MG63 (cell line): ENCODE measurements around the gene SPDYE3. TPM values are rescaled to one million over a fixed set of nuclear protein-coding genes. Genes with fewer than 3 reads are reported as not detected.
"Not testable (repeated sequence)": the region's sequence is repeated elsewhere in the genome, so short reads cannot be mapped to it uniquely, and the experiment has no call there.

Source experiments
- DNase-seq: peaks from one replicate; pipeline ENCODE4 v3.0.0-alpha.2; 2020
- H3K27me3 ChIP-seq: fragments of 250-450 bp; sonication (Bioruptor Pico); 2 replicates; pipeline ENCODE4 v1.5.1; 2020; ENCODE audit warnings: mild to moderate bottlenecking, moderate library complexity
- H3K36me3 ChIP-seq: fragments of 250-450 bp; sonication (Bioruptor Pico); 2 replicates; pipeline ENCODE4 v1.5.1; 2020; ENCODE audit warnings: mild to moderate bottlenecking, moderate library complexity
- H3K4me3 ChIP-seq: fragments of 250-450 bp; sonication (Bioruptor Pico); 2 replicates; pipeline ENCODE4 v1.5.1; 2020; ENCODE audit warnings: mild to moderate bottlenecking, moderate library complexity
- H3K9me3 ChIP-seq: fragments of 250-450 bp; sonication (Bioruptor Pico); 2 replicates; pipeline ENCODE4 v1.5.1; 2020; ENCODE audit warnings: mild to moderate bottlenecking, moderate library complexity
- total RNA-seq: library from RNA; depleted of rRNA; stranded (reverse); fragments of >200 nt; shearing (Covaris generic); gene quantifications from 2 replicates; pipeline ENCODE4 v1.2.3, GENCODE V29; 2014; ENCODE audit warnings: low replicate concordance; rRNA removed

Gene SPDYE3
- total RNA-seq = not detected in 2 replicates

GRCh38 chr7:100307402-100307801 is at the start of gene SPDYE3:
Gene SPDYE3 (plus strand): TSS chr7:100307702. CDS start chr7:100307886, 184 bp downstream.
- not testable (repeated sequence) for H3K4me3 ChIP-seq, DNase-seq, H3K36me3 ChIP-seq, H3K27me3 ChIP-seq, H3K9me3 ChIP-seq

- H3K36me3 ChIP-seq = not testable (repeated sequence)
Measured at GRCh38 chr7:100259984-100260383, 47.5 kb upstream of the SPDYE3 start.

GRCh38 chr7:100262896-100263295 is 44.6 kb upstream of the SPDYE3 start:
- H3K36me3 ChIP-seq, H3K27me3 ChIP-seq, H3K4me3 ChIP-seq, H3K9me3 ChIP-seq, DNase-seq: not testable (repeated sequence)

More at GRCh38 chr7:100259984-100260383, 47.5 kb upstream of the SPDYE3 start:
- not testable (repeated sequence) for H3K9me3 ChIP-seq, H3K4me3 ChIP-seq, DNase-seq, H3K27me3 ChIP-seq

GRCh38 chr7:100264223-100264622 is 43.3 kb upstream of the SPDYE3 start:
- not testable (repeated sequence) for H3K9me3 ChIP-seq, H3K27me3 ChIP-seq, H3K4me3 ChIP-seq, H3K36me3 ChIP-seq, DNase-seq

- H3K27me3 ChIP-seq, H3K9me3 ChIP-seq, DNase-seq: not testable (repeated sequence)
Measured at GRCh38 chr7:100264669-100265165, 42.8 kb upstream of the SPDYE3 start.

GRCh38 chr7:100265851-100266250 is 41.7 kb upstream of the SPDYE3 start:
- DNase-seq, H3K27me3 ChIP-seq, H3K4me3 ChIP-seq, H3K36me3 ChIP-seq, H3K9me3 ChIP-seq: not testable (repeated sequence)

More at GRCh38 chr7:100264669-100265165, 42.8 kb upstream of the SPDYE3 start:
- not testable (repeated sequence) for H3K4me3 ChIP-seq, H3K36me3 ChIP-seq

GRCh38 chr7:100266576-100267354 is 40.7 kb upstream of the SPDYE3 start:
- Histone ChIP-seq H3K9me3 (no peaks in the 10 kb centered on the region), H3K4me3 (no peak overlapping the region), H3K36me3 (no peaks in the 10 kb centered on the region), H3K27me3 (no peaks in the 10 kb centered on the region)
- no peak for DNase-seq

GRCh38 chr7:100267648-100268047 is 39.9 kb upstream of the SPDYE3 start:
- no peak overlapping the region for H3K4me3 ChIP-seq
- DNase-seq = no peak
- H3K36me3 ChIP-seq = no peaks in the 10 kb centered on the region
- H3K27me3 ChIP-seq = no peaks in the 10 kb centered on the region
- H3K9me3 ChIP-seq = no peaks in the 10 kb centered on the region

GRCh38 chr7:100268882-100269281 is 38.6 kb upstream of the SPDYE3 start:
- H3K4me3 ChIP-seq, H3K27me3 ChIP-seq, DNase-seq, H3K9me3 ChIP-seq, H3K36me3 ChIP-seq: not testable (repeated sequence)

GRCh38 chr7:100269306-100270045 is 38.0 kb upstream of the SPDYE3 start:
- H3K9me3 ChIP-seq, H3K36me3 ChIP-seq, DNase-seq, H3K27me3 ChIP-seq, H3K4me3 ChIP-seq: not testable (repeated sequence)

GRCh38 chr7:100270046-100270918 is 37.2 kb upstream of the SPDYE3 start:
- H3K27me3 ChIP-seq, H3K36me3 ChIP-seq, DNase-seq, H3K4me3 ChIP-seq, H3K9me3 ChIP-seq: not testable (repeated sequence)

- not testable (repeated sequence) for H3K27me3 ChIP-seq, H3K4me3 ChIP-seq, DNase-seq, H3K36me3 ChIP-seq, H3K9me3 ChIP-seq
Measured at GRCh38 chr7:100270941-100271593, 36.4 kb upstream of the SPDYE3 start.

- peak; percentile 90 for DNase-seq
- H3K4me3 ChIP-seq = peak overlapping the region; percentile 48
- H3K36me3 ChIP-seq = no peaks in the 10 kb centered on the region
- H3K9me3 ChIP-seq = no peaks in the 10 kb centered on the region
- no peaks in the 10 kb centered on the region for H3K27me3 ChIP-seq
Measured at GRCh38 chr7:100271716-100272537, 35.6 kb upstream of the SPDYE3 start.

GRCh38 chr7:100272538-100272902 is 35.0 kb upstream of the SPDYE3 start:
- not testable (repeated sequence) for H3K9me3 ChIP-seq, H3K27me3 ChIP-seq, DNase-seq, H3K36me3 ChIP-seq
- H3K4me3 ChIP-seq = peak overlapping the region; percentile 48

GRCh38 chr7:100275120-100275519 is 32.4 kb upstream of the SPDYE3 start:
- Histone ChIP-seq H3K27me3 (no peaks in the 10 kb centered on the region), H3K4me3 (no peak overlapping the region), H3K9me3 (no peaks in the 10 kb centered on the region), H3K36me3 (no peaks in the 10 kb centered on the region)
- DNase-seq = no peak

- H3K9me3 ChIP-seq, DNase-seq, H3K36me3 ChIP-seq, H3K4me3 ChIP-seq, H3K27me3 ChIP-seq: not testable (repeated sequence)
Measured at GRCh38 chr7:100276126-100276525, 31.4 kb upstream of the SPDYE3 start.
